ENCODE data around the gene MTCP1.

DNA sequence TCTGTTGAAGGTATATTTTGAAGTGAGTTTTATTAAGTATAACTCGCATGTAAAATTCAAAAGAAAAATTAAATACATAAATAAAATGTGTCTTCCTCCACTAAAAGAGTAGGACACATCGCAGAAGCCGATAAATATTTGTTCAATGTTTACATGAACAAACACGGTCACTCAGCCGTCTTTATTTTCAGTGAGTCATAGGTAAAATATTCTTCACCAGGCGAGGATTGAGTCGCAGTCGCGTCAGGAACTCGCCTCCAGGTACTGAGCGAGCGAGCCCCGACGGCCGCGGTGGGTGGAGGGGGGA, 44.6 kb downstream of the MTCP1 start:
- TF ChIP-seq, protein P1, sequence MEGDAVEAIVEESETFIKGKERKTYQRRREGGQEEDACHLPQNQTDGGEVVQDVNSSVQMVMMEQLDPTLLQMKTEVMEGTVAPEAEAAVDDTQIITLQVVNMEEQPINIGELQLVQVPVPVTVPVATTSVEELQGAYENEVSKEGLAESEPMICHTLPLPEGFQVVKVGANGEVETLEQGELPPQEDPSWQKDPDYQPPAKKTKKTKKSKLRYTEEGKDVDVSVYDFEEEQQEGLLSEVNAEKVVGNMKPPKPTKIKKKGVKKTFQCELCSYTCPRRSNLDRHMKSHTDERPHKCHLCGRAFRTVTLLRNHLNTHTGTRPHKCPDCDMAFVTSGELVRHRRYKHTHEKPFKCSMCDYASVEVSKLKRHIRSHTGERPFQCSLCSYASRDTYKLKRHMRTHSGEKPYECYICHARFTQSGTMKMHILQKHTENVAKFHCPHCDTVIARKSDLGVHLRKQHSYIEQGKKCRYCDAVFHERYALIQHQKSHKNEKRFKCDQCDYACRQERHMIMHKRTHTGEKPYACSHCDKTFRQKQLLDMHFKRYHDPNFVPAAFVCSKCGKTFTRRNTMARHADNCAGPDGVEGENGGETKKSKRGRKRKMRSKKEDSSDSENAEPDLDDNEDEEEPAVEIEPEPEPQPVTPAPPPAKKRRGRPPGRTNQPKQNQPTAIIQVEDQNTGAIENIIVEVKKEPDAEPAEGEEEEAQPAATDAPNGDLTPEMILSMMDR (conservative IDR thresholded peaks at IDR 0.05; ENCODE audit: low read depth, low read length) = no peak
- TF ChIP-seq EZH2 (IDR thresholded peaks at IDR 0.05; ENCODE audit: borderline replicate concordance, low read depth, low read length, poor library complexity, severe bottlenecking) = no peak
